ENCODE results near the gene BAK1. TPM values are rescaled to one million over a fixed set of nuclear protein-coding genes. Genes with fewer than 3 reads are reported as not detected.

Gene BAK1
- total and polyA plus RNA-seq, 2 of the 4 experiments (the other 2 are of a cell fraction) = 12.0 to 19.0 TPM

- H3K4ac ChIP-seq (ENCODE audit: low read depth, low read length) = no peak overlapping the region
- H3K9me3 ChIP-seq (ENCODE audit: control insufficient read depth, insufficient read depth, low read length) = no peaks in the 10 kb centered on the region
- H3K14ac ChIP-seq (replicated peaks; ENCODE audit: low read depth, low read length) = no peak overlapping the region
- no peak overlapping the region for H3K18ac ChIP-seq (ENCODE audit: low read depth, low read length)
- no peak overlapping the region for H3K23ac ChIP-seq (ENCODE audit: low read depth, low read length)
- no peak overlapping the region for H3K4me2 ChIP-seq (ENCODE audit: low read depth, low read length)
- no TSS peak for BruUV-seq (replicated peaks)
- H4K8ac ChIP-seq (ENCODE audit: low read depth in 2 of 2, low read length in 2 of 2) = no peak overlapping the region
- H3K36me3 ChIP-seq (ENCODE audit: control insufficient read depth, insufficient read depth, low read length) = no peaks in the 10 kb centered on the region
- ChIA-PET CTCF (no interaction called here), POLR2A (ENCODE audit: unreplicated experiment) (interaction anchor here (0.6 kb wide), 1 partner anchor 139 kb away, joined by 5 read pairs; the partner anchor contains the start of gene ZBTB9)
- peaks cover 15% of the 10 kb centered on the region for H3K4me1 ChIP-seq (ENCODE audit: control insufficient read depth, insufficient read depth, low read length)
- WGBS, 2 experiments (ENCODE audit: extremely low coverage in 2 of 2, insufficient read length in 1 of 2) = 41% methylated on average over 20 of the region's 57 CpGs; no CpG with 5 or more reads in 1 of the 2 experiments
- H3K27me3 ChIP-seq (ENCODE audit: control insufficient read depth, insufficient read depth, low read length) = no peaks in the 10 kb centered on the region
- H2BK20ac ChIP-seq (ENCODE audit: low read depth, low read length) = no peak overlapping the region
- in situ Hi-C loops (cut with MboI; ENCODE audit: low sequenced_read_pairs) = no loop called here
- H4K91ac ChIP-seq (ENCODE audit: insufficient read depth, low read depth, low read length) = no peak overlapping the region
- no peak overlapping the region for H4K5ac ChIP-seq (ENCODE audit: low read depth, low read length)
- H2AK5ac ChIP-seq (ENCODE audit: low read depth, low read length) = no peak overlapping the region
- no peak for TF ChIP-seq NFE2L2 (IDR thresholded peaks at IDR 0.05; ENCODE audit: low read depth, low read length)
- TF ChIP-seq MAFK (IDR thresholded peaks at IDR 0.05; ENCODE audit: low read depth, low read length) = no peak
- TF ChIP-seq RCOR1 (IDR thresholded peaks at IDR 0.05; ENCODE audit: insufficient replicate concordance, low read length) = no peak
- TF ChIP-seq CHD1 (IDR thresholded peaks at IDR 0.05; ENCODE audit: low read depth, low read length) = no peak
- H3K56ac ChIP-seq (ENCODE audit: extremely low read depth, insufficient read depth, low read length) = no peak overlapping the region
- ATAC-seq (ENCODE audit: low read depth) (no peak), DNase-seq (no peak)
- no peak overlapping the region for H2BK15ac ChIP-seq (ENCODE audit: low read depth, low read length)
- dilution Hi-C loops (cut with HindIII; ENCODE audit: low sequenced_read_pairs, unreplicated experiment) = no loop called here
- no peaks in the 10 kb centered on the region for H4K20me1 ChIP-seq (ENCODE audit: insufficient read depth, low read length)
- H2AK9ac ChIP-seq (replicated peaks; ENCODE audit: low read depth, low read length, poor library complexity) = peak overlapping the region; percentile 65
- H3K79me1 ChIP-seq (ENCODE audit: low read depth in 1 of 2, low read length in 2 of 2) = no peaks in the 10 kb centered on the region
- peaks cover 14% of the 10 kb centered on the region for H3K9me1 ChIP-seq (ENCODE audit: insufficient read depth, low read length)
- no peak overlapping the region for H3K9ac ChIP-seq (ENCODE audit: low read depth, low read length)
- H3K27ac ChIP-seq (ENCODE audit: insufficient read depth, low read length) = no peak overlapping the region
- no peak overlapping the region for H2BK120ac ChIP-seq (ENCODE audit: low read depth, low read length)
- peak overlapping the region; percentile 81 for H2AFZ ChIP-seq (replicated peaks; ENCODE audit: low read length, poor library complexity)
- H3K4me3 ChIP-seq (ENCODE audit: insufficient read depth, low read depth, low read length) = no peak overlapping the region
- intact Hi-C loops (cut with micrococcal nuclease) = no loop called here
- no peak overlapping the region for H2BK5ac ChIP-seq (ENCODE audit: low read depth, low read length, poor library complexity, severe bottlenecking)
Observed at GRCh38 chr6:33592595-33593413, 12.7 kb upstream of the BAK1 start.
